NCI-H510A (cell line): ENCODE results near the gene DVL3.
"Not testable (repeated sequence)": the region's sequence is repeated elsewhere in the genome, so short reads cannot be mapped to it uniquely, and the experiment has no call there.

Source experiments
- DNase-seq: peaks from one replicate; lab custom pipeline; 2025; lab: John Stamatoyannopoulos, UW

Gene DVL3

GRCh38 chr3:184154885-184155643 is at the start of gene DVL3:
Gene DVL3, plus strand, starts transcription at chr3:184155377. Its CDS starts 259 bp downstream, at chr3:184155636.
- peak; percentile 55 for DNase-seq

- DNase-seq: no peak
These were observed 44.9 kb upstream of the DVL3 start for GRCh38 chr3:184110316-184110725.

- DNase-seq: no peak
These were observed 39.2 kb upstream of the DVL3 start for GRCh38 chr3:184116017-184116416.

GRCh38 chr3:184117636-184118035 is 37.5 kb upstream of the DVL3 start:
- peak; percentile 9 for DNase-seq

GRCh38 chr3:184121031-184121430 is 34.1 kb upstream of the DVL3 start:
- DNase-seq: not testable (repeated sequence)

- DNase-seq: no peak
These were observed 29.2 kb upstream of the DVL3 start for GRCh38 chr3:184126006-184126405.

- DNase-seq: peak; percentile 62
These were observed 26.2 kb upstream of the DVL3 start for GRCh38 chr3:184129012-184129411.

- DNase-seq: no peak
These were observed 22.2 kb upstream of the DVL3 start for GRCh38 chr3:184132945-184133344.

- peak; percentile 73 for DNase-seq
These were observed 21.1 kb upstream of the DVL3 start for GRCh38 chr3:184133840-184134745.

GRCh38 chr3:184134746-184135148 is 20.4 kb upstream of the DVL3 start:
- DNase-seq: no peak

GRCh38 chr3:184135149-184135910 is 19.8 kb upstream of the DVL3 start, which contains the start of gene EIF2B5:
Gene EIF2B5, plus strand, starts transcription at chr3:184135358. Its CDS starts 28 bp downstream, at chr3:184135386.
- peak; percentile 90 for DNase-seq

GRCh38 chr3:184135911-184136260 is 19.3 kb upstream of the DVL3 start:
- DNase-seq: no peak

- no peak for DNase-seq
These were observed 14.7 kb upstream of the DVL3 start for GRCh38 chr3:184140436-184140835.

- DNase-seq: no peak
These were observed 13.0 kb upstream of the DVL3 start for GRCh38 chr3:184142199-184142598.

GRCh38 chr3:184143327-184143726 is 11.8 kb upstream of the DVL3 start:
- no peak for DNase-seq

GRCh38 chr3:184144505-184144904 is 10.7 kb upstream of the DVL3 start:
- no peak for DNase-seq

GRCh38 chr3:184145111-184145524 is 10.1 kb upstream of the DVL3 start:
- DNase-seq: peak; percentile 38

GRCh38 chr3:184145751-184146270 is 9.4 kb upstream of the DVL3 start:
- DNase-seq: no peak

- no peak for DNase-seq
These were observed 7.1 kb upstream of the DVL3 start for GRCh38 chr3:184148076-184148475.

GRCh38 chr3:184149123-184149522 is 6.1 kb upstream of the DVL3 start:
- DNase-seq: no peak

GRCh38 chr3:184149770-184150169 is 5.4 kb upstream of the DVL3 start:
- not testable (repeated sequence) for DNase-seq
